ENCODE data around the gene ZC3H12D. TPM values are rescaled to one million over a fixed set of nuclear protein-coding genes. Genes with fewer than 3 reads are reported as not detected.
"Not testable (repeated sequence)": the region's sequence is repeated elsewhere in the genome, so short reads cannot be mapped to it uniquely, and the experiment has no call there.

ZC3H12D gene
- 0.30 TPM in 1 of 2 replicates, not detected in the other for total RNA-seq (2014; rRNA removed; shearing (Covaris generic); ENCODE audit: low replicate concordance)

DNA sequence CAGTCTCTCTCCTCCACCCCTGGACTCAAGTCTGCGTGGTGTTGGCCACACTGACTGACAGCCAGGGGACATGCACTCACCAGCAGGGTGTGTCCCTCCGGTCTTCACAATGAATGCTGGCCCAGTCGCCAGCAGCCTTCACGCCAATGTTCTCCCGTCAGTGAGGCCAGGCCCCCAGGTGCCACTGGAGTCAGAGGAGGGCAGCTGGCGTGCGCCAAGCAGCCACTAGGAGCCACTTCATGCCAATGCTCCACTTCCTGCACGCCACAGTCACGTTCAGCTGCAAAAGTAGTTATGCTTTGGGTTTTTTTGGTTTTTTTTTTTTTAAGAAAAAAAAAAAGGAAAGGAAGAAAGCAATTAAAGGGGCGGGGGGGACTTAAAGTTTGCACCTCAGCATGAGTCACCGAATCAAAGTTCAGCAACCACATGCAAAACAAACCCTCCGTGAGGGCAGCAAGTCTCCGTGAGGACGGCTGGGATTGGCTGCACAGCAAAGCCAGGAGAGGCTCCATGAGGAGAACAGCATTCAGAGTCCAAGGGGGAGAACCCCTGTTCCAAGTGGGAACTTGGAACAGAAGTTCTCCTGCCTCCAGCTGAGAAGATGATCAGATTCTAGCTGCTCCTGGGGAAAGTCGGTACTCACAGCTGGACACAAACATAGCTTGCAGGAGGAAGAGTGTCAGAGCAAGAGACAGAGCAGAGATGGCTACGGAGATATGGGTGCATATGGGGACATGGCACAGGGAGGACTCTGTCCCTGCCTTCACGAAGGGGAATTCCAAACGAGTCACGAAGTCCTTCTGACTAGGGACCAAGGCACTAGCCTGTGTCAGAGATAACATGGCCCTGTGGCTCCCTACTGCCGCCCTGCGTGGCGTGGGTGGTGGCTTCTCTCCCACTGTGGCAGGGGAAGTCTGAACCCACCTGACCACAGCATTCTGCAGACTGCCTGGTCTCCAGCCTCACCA lies at the start of gene ZC3H12D:
TSS of gene ZC3H12D (minus strand) at position 282 of the 968 bp plus-strand sequence. CDS start 10,471 bp downstream, outside the sequence.
- peak; percentile 88 for DNase-seq (ENCODE audit: low read depth)
- in situ Hi-C loops (cut with HindIII; ENCODE audit: low pct_unique_long_range_greater_than_20kb, low sequenced_read_pairs): no loop called here

- in situ Hi-C loops (cut with HindIII; ENCODE audit: low pct_unique_long_range_greater_than_20kb, low sequenced_read_pairs): no loop called here
- DNase-seq (ENCODE audit: low read depth): no peak
These were observed 44.8 kb upstream of the ZC3H12D start for GRCh38 chr6:149529650-149530049.

DNA sequence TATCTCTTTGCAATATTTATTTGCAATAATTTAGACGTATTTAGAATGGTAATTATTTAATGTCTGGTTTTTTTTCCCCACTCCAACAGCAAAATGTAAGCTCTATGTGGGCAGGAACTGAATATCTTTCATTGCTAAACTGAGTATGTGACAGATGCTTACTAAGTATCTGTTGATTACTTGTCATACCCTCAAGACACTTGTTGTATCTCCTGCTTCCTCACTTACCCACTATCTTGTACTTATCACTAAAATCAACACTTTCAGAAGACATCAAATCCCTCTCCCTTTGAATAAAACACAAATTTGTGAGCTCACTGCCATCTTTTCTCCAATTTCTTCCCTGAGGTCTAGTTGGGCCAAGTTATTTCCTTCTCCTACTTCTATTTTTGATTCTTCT lies 30.7 kb upstream of the ZC3H12D start:
- in situ Hi-C loops (cut with HindIII; ENCODE audit: low pct_unique_long_range_greater_than_20kb, low sequenced_read_pairs): loop anchor here (25.0 kb wide), 1 partner anchor 478 kb away; no protein-coding TSS in a partner anchor
- DNase-seq (ENCODE audit: low read depth): no peak

DNA sequence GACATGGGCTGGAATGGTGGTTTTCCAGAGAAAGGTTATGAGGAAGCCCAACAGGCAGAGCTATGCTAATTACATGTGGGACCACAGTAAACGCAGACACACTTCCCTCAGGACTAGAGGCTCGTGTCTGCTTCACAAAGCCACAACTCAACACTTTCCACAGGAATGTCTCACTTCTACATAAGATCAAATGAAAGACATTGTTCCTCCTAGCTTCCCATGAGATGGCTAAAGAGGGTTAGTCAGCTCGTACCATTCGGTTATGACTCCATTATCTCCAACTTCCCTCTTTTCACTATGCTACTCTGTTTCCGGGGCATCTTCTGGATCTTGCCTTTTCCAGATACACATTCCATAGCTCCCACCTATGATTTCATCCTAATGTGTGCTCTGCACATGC lies 29.1 kb upstream of the ZC3H12D start:
- in situ Hi-C loops (cut with HindIII; ENCODE audit: low pct_unique_long_range_greater_than_20kb, low sequenced_read_pairs): loop anchor here (25.0 kb wide), 1 partner anchor 477 kb away; no protein-coding TSS in a partner anchor
- DNase-seq (ENCODE audit: low read depth): no peak

DNA sequence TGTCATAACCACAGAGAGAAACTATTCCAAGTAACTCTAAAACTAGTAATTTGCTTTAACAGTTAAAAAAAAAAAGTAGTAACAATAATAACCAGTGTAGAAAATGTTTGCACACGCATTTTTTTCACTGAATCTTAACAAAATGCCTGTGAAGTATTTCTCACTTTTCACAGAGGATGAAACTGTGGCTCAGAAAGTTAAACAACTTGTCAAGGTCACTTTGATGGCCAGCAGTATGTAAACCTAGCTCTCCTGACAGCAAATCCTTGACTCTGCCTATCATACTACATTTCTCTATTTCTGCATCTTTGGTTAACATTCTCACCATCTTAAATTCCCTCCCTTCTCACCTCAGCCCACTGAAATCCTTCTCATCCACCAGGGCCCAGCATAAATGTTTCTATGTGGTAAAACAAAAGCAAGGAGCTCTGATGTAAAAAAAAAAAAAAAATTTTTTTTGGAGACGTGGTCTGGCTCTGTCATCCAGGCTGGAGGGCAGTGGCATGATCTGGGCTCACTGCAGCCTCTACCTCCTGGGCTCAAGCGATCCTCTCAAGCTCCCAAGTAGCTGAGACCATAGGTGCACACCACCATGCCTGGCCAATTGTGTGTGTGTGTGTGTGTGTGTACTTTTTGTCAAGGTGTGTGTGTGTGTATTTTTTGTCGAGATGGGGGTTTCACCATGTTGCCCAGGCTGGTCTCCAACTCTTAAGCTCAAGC lies 26.1 kb upstream of the ZC3H12D start:
- in situ Hi-C loops (cut with HindIII; ENCODE audit: low pct_unique_long_range_greater_than_20kb, low sequenced_read_pairs): loop anchor here (25.0 kb wide), 1 partner anchor 474 kb away; no protein-coding TSS in a partner anchor
- no peak for DNase-seq (ENCODE audit: low read depth)

- in situ Hi-C loops (cut with HindIII; ENCODE audit: low pct_unique_long_range_greater_than_20kb, low sequenced_read_pairs): loop anchor here (25.0 kb wide), 1 partner anchor 471 kb away; no protein-coding TSS in a partner anchor
- no peak for DNase-seq (ENCODE audit: low read depth)
These were observed 23.7 kb upstream of the ZC3H12D start for GRCh38 chr6:149508485-149508884.

GRCh38 chr6:149503872-149504271 lies 19.1 kb upstream of the ZC3H12D start:
- DNase-seq (ENCODE audit: low read depth): no peak
- in situ Hi-C loops (cut with HindIII; ENCODE audit: low pct_unique_long_range_greater_than_20kb, low sequenced_read_pairs): loop anchor here (25.0 kb wide), 1 partner anchor 467 kb away; no protein-coding TSS in a partner anchor

GRCh38 chr6:149503276-149503675 lies 18.5 kb upstream of the ZC3H12D start:
- DNase-seq (ENCODE audit: low read depth): no peak
- in situ Hi-C loops (cut with HindIII; ENCODE audit: low pct_unique_long_range_greater_than_20kb, low sequenced_read_pairs): loop anchor here (25.0 kb wide), 1 partner anchor 466 kb away; no protein-coding TSS in a partner anchor

- in situ Hi-C loops (cut with HindIII; ENCODE audit: low pct_unique_long_range_greater_than_20kb, low sequenced_read_pairs): loop anchor here (25.0 kb wide), 1 partner anchor 464 kb away; no protein-coding TSS in a partner anchor
These were observed 17.0 kb upstream of the ZC3H12D start for GRCh38 chr6:149501768-149502167.

GRCh38 chr6:149501201-149501600 lies 16.4 kb upstream of the ZC3H12D start:
- in situ Hi-C loops (cut with HindIII; ENCODE audit: low pct_unique_long_range_greater_than_20kb, low sequenced_read_pairs): loop anchor here (25.0 kb wide), 1 partner anchor 464 kb away; no protein-coding TSS in a partner anchor
- DNase-seq (ENCODE audit: low read depth): no peak

More at GRCh38 chr6:149501768-149502167, 17.0 kb upstream of the ZC3H12D start:
- DNase-seq (ENCODE audit: low read depth): no peak

- DNase-seq (ENCODE audit: low read depth): no peak
- in situ Hi-C loops (cut with HindIII; ENCODE audit: low pct_unique_long_range_greater_than_20kb, low sequenced_read_pairs): loop anchor here (25.0 kb wide), 1 partner anchor 463 kb away; no protein-coding TSS in a partner anchor
These were observed 15.3 kb upstream of the ZC3H12D start for GRCh38 chr6:149500096-149500495.

DNA sequence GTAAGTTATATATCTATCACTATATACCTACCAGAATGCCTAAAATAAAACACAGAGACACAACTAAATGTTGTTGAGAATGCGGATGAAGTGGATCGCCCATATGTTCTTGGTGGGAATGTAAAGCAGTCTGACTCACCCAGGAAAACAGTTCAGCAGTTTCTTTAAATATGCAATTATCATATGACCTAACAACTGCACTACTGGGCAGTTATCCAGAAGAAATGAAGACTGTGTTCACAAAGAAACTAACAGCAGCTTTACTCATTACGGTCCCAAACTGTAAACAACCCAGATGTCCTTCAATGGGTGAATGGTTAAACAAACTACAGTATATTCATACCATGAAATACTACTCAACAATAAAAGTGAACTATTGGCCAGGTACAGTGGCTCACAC lies 14.3 kb upstream of the ZC3H12D start:
- in situ Hi-C loops (cut with HindIII; ENCODE audit: low pct_unique_long_range_greater_than_20kb, low sequenced_read_pairs): no loop called here
- DNase-seq (ENCODE audit: low read depth): peak; percentile 62

GRCh38 chr6:149497365-149497764 lies 12.6 kb upstream of the ZC3H12D start:
- in situ Hi-C loops (cut with HindIII; ENCODE audit: low pct_unique_long_range_greater_than_20kb, low sequenced_read_pairs): no loop called here
- DNase-seq (ENCODE audit: low read depth): no peak

DNA sequence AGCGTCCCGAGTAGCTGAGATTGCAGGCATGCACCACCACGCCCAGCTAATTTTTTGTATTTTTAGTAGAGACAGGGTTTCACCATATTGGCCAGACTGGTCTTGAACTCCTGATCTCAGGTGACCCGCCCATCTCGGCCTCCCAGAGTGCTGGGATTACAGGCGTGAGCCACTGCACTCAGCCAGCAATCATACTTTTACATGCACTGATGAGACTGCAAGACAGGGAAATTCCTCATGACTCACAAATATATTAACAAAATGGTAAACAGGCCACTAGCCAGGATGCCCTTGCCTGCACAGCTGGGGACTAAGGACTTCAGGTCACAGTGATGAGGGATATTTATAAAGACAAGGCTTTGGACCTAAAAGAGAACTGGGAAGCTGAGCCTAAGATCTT lies 11.8 kb upstream of the ZC3H12D start:
- in situ Hi-C loops (cut with HindIII; ENCODE audit: low pct_unique_long_range_greater_than_20kb, low sequenced_read_pairs): not testable (repeated sequence)
- peak; percentile 88 for DNase-seq (ENCODE audit: low read depth)

DNA sequence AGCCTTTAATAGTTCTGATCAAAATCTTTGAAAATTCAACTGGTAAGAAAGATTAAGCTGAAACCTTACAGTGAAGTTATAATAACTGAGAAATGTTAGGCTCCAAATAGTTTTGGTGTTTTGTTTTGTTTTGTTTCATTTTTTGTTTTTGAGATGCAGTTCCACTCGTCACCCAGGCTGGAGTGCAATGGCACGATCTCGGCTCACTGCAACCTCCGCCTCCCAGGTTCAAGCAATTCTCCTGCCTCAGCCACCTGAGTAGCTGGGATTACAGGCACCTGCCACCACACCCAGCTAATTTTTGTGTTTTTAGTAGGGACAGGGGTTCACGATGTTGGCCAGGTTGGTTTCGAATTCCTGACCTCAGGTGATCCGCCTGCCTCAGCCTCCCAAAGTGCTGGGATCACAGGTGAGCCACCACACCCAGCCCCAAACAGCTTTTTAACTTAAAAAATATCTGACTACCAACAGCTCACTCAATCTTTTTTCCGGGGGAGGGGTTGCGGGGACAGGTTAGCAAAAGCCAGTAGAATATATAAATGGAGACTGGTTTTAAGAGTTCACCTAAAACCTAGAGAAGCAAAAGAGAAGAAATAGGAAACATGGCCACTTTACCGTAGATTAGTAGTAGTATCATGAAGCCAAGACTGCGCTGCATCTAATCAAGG lies 10.7 kb upstream of the ZC3H12D start:
- DNase-seq (ENCODE audit: low read depth); in situ Hi-C loops (cut with HindIII; ENCODE audit: low pct_unique_long_range_greater_than_20kb, low sequenced_read_pairs): not testable (repeated sequence)

DNA sequence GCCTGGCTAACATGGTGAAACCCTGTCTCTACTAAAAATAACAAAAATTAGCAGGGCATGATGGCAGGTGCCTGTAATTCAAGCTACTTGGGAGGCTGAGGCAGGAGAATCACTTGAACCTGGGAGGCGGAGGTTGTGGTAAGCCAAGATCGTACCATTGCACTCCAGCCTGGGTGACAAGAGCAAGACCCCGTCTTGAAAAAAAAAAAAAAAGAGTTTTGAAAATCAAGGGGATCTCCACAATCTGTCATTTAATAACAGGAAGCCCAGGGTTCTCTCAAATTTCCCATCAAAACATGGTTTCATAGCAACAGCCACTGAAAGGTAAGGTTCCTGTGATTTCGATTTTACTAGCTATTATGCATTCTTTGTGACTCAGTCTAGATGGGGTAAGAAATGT lies 10.0 kb upstream of the ZC3H12D start:
- DNase-seq (ENCODE audit: low read depth); in situ Hi-C loops (cut with HindIII; ENCODE audit: low pct_unique_long_range_greater_than_20kb, low sequenced_read_pairs): not testable (repeated sequence)

DNA sequence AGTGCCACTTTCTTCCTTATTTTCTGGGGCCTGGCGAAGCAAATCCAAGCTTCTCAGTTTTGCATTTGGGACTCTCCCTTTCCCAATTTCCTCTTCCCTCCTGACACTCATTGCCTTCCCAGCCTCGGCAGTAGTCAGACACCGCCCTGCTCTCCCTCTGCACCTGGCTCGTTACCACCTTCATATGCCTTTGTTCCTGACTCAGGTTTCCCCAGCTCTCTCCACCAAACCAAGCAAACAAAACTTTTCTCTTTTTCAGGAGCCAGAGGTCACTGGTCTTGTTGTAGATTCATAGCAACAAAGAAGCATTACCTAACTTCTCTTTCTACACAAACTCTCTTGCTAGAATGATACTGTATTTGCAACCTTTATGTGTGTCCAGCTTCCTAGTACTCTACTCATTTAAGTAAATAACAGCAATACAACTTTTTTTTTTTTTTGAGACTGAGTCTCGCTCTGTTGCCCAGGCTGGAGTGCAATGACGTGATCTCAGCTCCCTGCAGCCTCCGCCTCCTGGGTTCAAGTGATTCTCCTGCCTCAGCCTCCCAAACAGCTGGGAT lies 9.0 kb upstream of the ZC3H12D start:
- in situ Hi-C loops (cut with HindIII; ENCODE audit: low pct_unique_long_range_greater_than_20kb, low sequenced_read_pairs): no loop called here
- no peak for DNase-seq (ENCODE audit: low read depth)

All from Caki2 (cell line).